Measurements from ENCODE around the gene KRT24.

GRCh38 chr17:40699371-40699770, 4.2 kb downstream of the KRT24 start:
- TF ChIP-seq CTCF (IDR thresholded peaks at IDR 0.05; ENCODE audit: poor library complexity, severe bottlenecking) (no peak), REST (IDR thresholded peaks at IDR 0.05; ENCODE audit: borderline replicate concordance) (no peak), EZH2 (IDR thresholded peaks at IDR 0.05; ENCODE audit: borderline replicate concordance, insufficient read depth, low read length, poor library complexity, severe bottlenecking) (no peak), MXI1 (conservative IDR thresholded peaks at IDR 0.05; ENCODE audit: poor library complexity, severe bottlenecking) (no peak), POLR2AphosphoS5 (IDR thresholded peaks at IDR 0.05) (no peak), SMC3 (conservative IDR thresholded peaks at IDR 0.05; ENCODE audit: poor library complexity) (no peak), EP300 (conservative IDR thresholded peaks at IDR 0.05; ENCODE audit: poor library complexity, severe bottlenecking) (no peak)
